ENCODE results near the gene CNTNAP2.

The CNTNAP2 gene

GRCh38 chr7:147296201-147296600, 1179.6 kb downstream of the CNTNAP2 start:
- H3K4me3 ChIP-seq (ENCODE audit: insufficient read depth, low read length, poor library complexity, severe bottlenecking), result no peak overlapping the region
- no peak overlapping the region for H2AFZ ChIP-seq (ENCODE audit: low read depth, low read length, severe bottlenecking)
- no peak overlapping the region for H3K27ac ChIP-seq (ENCODE audit: low read depth, low read length)
- H3K9ac ChIP-seq (ENCODE audit: low read length), result no peak overlapping the region
- no peak overlapping the region for H3K4me2 ChIP-seq (ENCODE audit: low read depth, low read length, poor library complexity, severe bottlenecking)
- H3K9me3 ChIP-seq (ENCODE audit: insufficient read depth, low read length), result no peaks in the 10 kb centered on the region
- no peaks in the 10 kb centered on the region for H3K27me3 ChIP-seq (ENCODE audit: low read length)
- no peaks in the 10 kb centered on the region for H3K79me2 ChIP-seq (ENCODE audit: insufficient read depth, low read length)
- TF ChIP-seq CTCF (IDR thresholded peaks at IDR 0.05; ENCODE audit: insufficient read depth, low read length, poor library complexity, severe bottlenecking) (no peak), EZH2phosphoT487 (conservative IDR thresholded peaks at IDR 0.05; ENCODE audit: low read length) (no peak)
- no peaks in the 10 kb centered on the region for H4K20me1 ChIP-seq (ENCODE audit: low read depth, low read length)
- H3K9me2 ChIP-seq (replicated peaks; ENCODE audit: insufficient read depth, low read length), result no peaks in the 10 kb centered on the region; the same call in 1 of the 2 replicates
- H3K36me3 ChIP-seq (ENCODE audit: low read length), result no peaks in the 10 kb centered on the region
- no peaks in the 10 kb centered on the region for H3F3A ChIP-seq (ENCODE audit: insufficient read depth)

- Histone ChIP-seq H3K27me3 (ENCODE audit: low read length) (no peaks in the 10 kb centered on the region), H3F3A (ENCODE audit: insufficient read depth) (no peaks in the 10 kb centered on the region), H3K9ac (ENCODE audit: low read length) (no peak overlapping the region), H2AFZ (ENCODE audit: low read depth, low read length, severe bottlenecking) (no peak overlapping the region), H3K9me2 (replicated peaks; ENCODE audit: insufficient read depth, low read length) (no peaks in the 10 kb centered on the region; the same call in 1 of the 2 replicates), H3K27ac (ENCODE audit: low read depth, low read length) (no peak overlapping the region), H3K9me3 (ENCODE audit: insufficient read depth, low read length) (no peaks in the 10 kb centered on the region), H3K79me2 (ENCODE audit: insufficient read depth, low read length) (no peaks in the 10 kb centered on the region), H3K4me3 (ENCODE audit: insufficient read depth, low read length, poor library complexity, severe bottlenecking) (no peak overlapping the region), H3K4me2 (ENCODE audit: low read depth, low read length, poor library complexity, severe bottlenecking) (no peak overlapping the region), H4K20me1 (ENCODE audit: low read depth, low read length) (no peaks in the 10 kb centered on the region), H3K36me3 (ENCODE audit: low read length) (no peaks in the 10 kb centered on the region)
- TF ChIP-seq EZH2phosphoT487 (conservative IDR thresholded peaks at IDR 0.05; ENCODE audit: low read length) (no peak), CTCF (IDR thresholded peaks at IDR 0.05; ENCODE audit: insufficient read depth, low read length, poor library complexity, severe bottlenecking) (no peak)
Observed at GRCh38 chr7:147296986-147297385, 1180.4 kb downstream of the CNTNAP2 start.

- Histone ChIP-seq H3K27ac (ENCODE audit: low read depth, low read length) (no peak overlapping the region), H3K36me3 (ENCODE audit: low read length) (no peaks in the 10 kb centered on the region), H3K9ac (ENCODE audit: low read length) (no peak overlapping the region), H3K4me2 (ENCODE audit: low read depth, low read length, poor library complexity, severe bottlenecking) (no peak overlapping the region), H3K9me2 (replicated peaks; ENCODE audit: insufficient read depth, low read length) (no peaks in the 10 kb centered on the region), H3K79me2 (ENCODE audit: insufficient read depth, low read length) (no peaks in the 10 kb centered on the region), H2AFZ (ENCODE audit: low read depth, low read length, severe bottlenecking) (no peak overlapping the region), H3K27me3 (ENCODE audit: low read length) (no peaks in the 10 kb centered on the region), H3F3A (ENCODE audit: insufficient read depth) (no peaks in the 10 kb centered on the region), H3K4me3 (ENCODE audit: insufficient read depth, low read length, poor library complexity, severe bottlenecking) (no peak overlapping the region), H4K20me1 (ENCODE audit: low read depth, low read length) (no peaks in the 10 kb centered on the region), H3K9me3 (ENCODE audit: insufficient read depth, low read length) (no peaks in the 10 kb centered on the region)
- TF ChIP-seq EZH2phosphoT487 (conservative IDR thresholded peaks at IDR 0.05; ENCODE audit: low read length), result no peak
- TF ChIP-seq CTCF (IDR thresholded peaks at IDR 0.05; ENCODE audit: insufficient read depth, low read length, poor library complexity, severe bottlenecking), result no peak
Observed at GRCh38 chr7:147298611-147299043, 1182.0 kb downstream of the CNTNAP2 start.
